WTC11 (cell line): ENCODE data around the gene STRN4. TPM values are rescaled to one million over a fixed set of nuclear protein-coding genes. Genes with fewer than 3 reads are reported as not detected.
"Not testable (repeated sequence)": the region's sequence is repeated elsewhere in the genome, so short reads cannot be mapped to it uniquely, and the experiment has no call there.

Experiments
- ATAC-seq: fragments of 200-7000 bp; cut with Tn5 transposase; 2 replicates; pipeline ENCODE4 v1.10.0; 2021; ENCODE audit warnings: mild to moderate bottlenecking, moderate library complexity
- CTCF ChIA-PET: fragments of 300-600 bp; sonication (Branson Sonifier 250); formaldehyde crosslinking; loops from one replicate; lab custom pipeline; 2021; ENCODE audit warnings: antibody characterized with exemption; lab: Charles Lee
- POLR2A ChIA-PET: fragments of 350-600 bp; sonication (Branson Sonifier 250); formaldehyde crosslinking; loops from one replicate; lab custom pipeline; 2021; ENCODE audit warnings: antibody characterized with exemption; lab: Charles Lee
- DNase-seq: peaks from one replicate; pipeline ENCODE4 v3.0.0; 2021; ENCODE audit warnings: low spot score
- H3K27ac Mint-ChIP-seq: 2 replicates; pipeline ENCODE4 v1.8.0; 2021; ENCODE audit warnings: mixed read lengths
- H3K27me3 Mint-ChIP-seq: 2 replicates; pipeline ENCODE4 v1.8.0; 2021; ENCODE audit warnings: low read depth, mild to moderate bottlenecking, moderate library complexity, mixed read lengths
- H3K36me3 Mint-ChIP-seq: 2 replicates; pipeline ENCODE4 v1.8.0; 2021; ENCODE audit warnings: mixed read lengths
- H3K4me1 Mint-ChIP-seq: 2 replicates; pipeline ENCODE4 v1.8.0; 2022; ENCODE audit warnings: mixed read lengths
- H3K4me3 Mint-ChIP-seq: 2 replicates; pipeline ENCODE4 v1.8.0; 2021; ENCODE audit warnings: mild to moderate bottlenecking, moderate library complexity, mixed read lengths
- H3K9me3 Mint-ChIP-seq: 2 replicates; pipeline ENCODE4 v1.8.0; 2021; ENCODE audit warnings: mixed read lengths
- ETV6 ChIP-seq: sonication (generic); formaldehyde crosslinking; IDR thresholded peaks from 2 replicates; pipeline ENCODE4 v1.8.1; 2022; ENCODE audit warnings: mild to moderate bottlenecking, missing genetic modification reagents
- FOXJ3 ChIP-seq: sonication (generic); formaldehyde crosslinking; IDR thresholded peaks from 2 replicates; pipeline ENCODE4 v1.9.0; 2021; ENCODE audit warnings: missing genetic modification reagents, mild to moderate bottlenecking, borderline replicate concordance
- GTF2I ChIP-seq: fragments of 250-450 bp; sonication (Bioruptor Pico); conservative IDR thresholded peaks from 2 replicates; pipeline ENCODE4 v1.4.0; 2021; ENCODE audit warnings: mild to moderate bottlenecking
- HMGA2 ChIP-seq: fragments of 250-450 bp; sonication (Bioruptor Pico); IDR thresholded peaks from 2 replicates; pipeline ENCODE4 v1.4.0; 2021; ENCODE audit warnings: mild to moderate bottlenecking, moderate library complexity
- IRF1 ChIP-seq: sonication (generic); formaldehyde crosslinking; IDR thresholded peaks from 2 replicates; pipeline ENCODE4 v1.8.0; 2023; ENCODE audit warnings: missing genetic modification reagents
- IRF2 ChIP-seq: sonication (generic); formaldehyde crosslinking; IDR thresholded peaks from 2 replicates; pipeline ENCODE4 v1.8.0; 2022; ENCODE audit warnings: low read depth, missing genetic modification reagents, borderline replicate concordance
- KAT7 ChIP-seq: sonication (generic); formaldehyde crosslinking; IDR thresholded peaks from 2 replicates; pipeline ENCODE4 v1.8.1; 2023; ENCODE audit warnings: missing genetic modification reagents, mild to moderate bottlenecking, borderline replicate concordance
- MAX ChIP-seq: sonication (generic); formaldehyde crosslinking; IDR thresholded peaks from 2 replicates; pipeline ENCODE4 v1.8.0; 2022; ENCODE audit warnings: mild to moderate bottlenecking, missing genetic modification reagents
- NR1H2 ChIP-seq: sonication (generic); formaldehyde crosslinking; IDR thresholded peaks from 2 replicates; pipeline ENCODE4 v1.9.0; 2021; ENCODE audit warnings: mild to moderate bottlenecking, moderate library complexity, missing genetic modification reagents
- NR3C1 ChIP-seq: sonication (generic); formaldehyde crosslinking; conservative IDR thresholded peaks from 2 replicates; pipeline ENCODE4 v1.8.1; 2023; ENCODE audit warnings: low read depth, mild to moderate bottlenecking, missing genetic modification reagents
- OVOL2 ChIP-seq: fragments of 250-450 bp; sonication (Bioruptor Pico); IDR thresholded peaks from 2 replicates; pipeline ENCODE4 v1.9.0; 2021; ENCODE audit warnings: mild to moderate bottlenecking, borderline replicate concordance
- PRRX2 ChIP-seq: fragments of 250-450 bp; sonication (Bioruptor Pico); IDR thresholded peaks from 2 replicates; pipeline ENCODE4 v1.8.0; 2021; ENCODE audit warnings: mild to moderate bottlenecking
- RORB ChIP-seq: fragments of 250-450 bp; sonication (Bioruptor Pico); IDR thresholded peaks from 2 replicates; pipeline ENCODE4 v1.9.0; 2021; ENCODE audit warnings: mild to moderate bottlenecking
- SOX15 ChIP-seq: fragments of 250-450 bp; sonication (Bioruptor Pico); IDR thresholded peaks from 2 replicates; pipeline ENCODE4 v1.9.0; 2021; ENCODE audit warnings: mild to moderate bottlenecking
- TP53 ChIP-seq: sonication (generic); formaldehyde crosslinking; IDR thresholded peaks from 2 replicates; pipeline ENCODE4 v1.8.1; 2023; ENCODE audit warnings: mild to moderate bottlenecking, missing genetic modification reagents
- USF1 ChIP-seq: sonication (generic); formaldehyde crosslinking; IDR thresholded peaks from 2 replicates; pipeline ENCODE4 v1.8.0; 2022; ENCODE audit warnings: mild to moderate bottlenecking, missing genetic modification reagents
- USF2 ChIP-seq: sonication (generic); formaldehyde crosslinking; IDR thresholded peaks from 2 replicates; pipeline ENCODE4 v1.8.1; 2023; ENCODE audit warnings: mild to moderate bottlenecking, missing genetic modification reagents, moderate library complexity
- ZNF121 ChIP-seq: sonication (generic); formaldehyde crosslinking; IDR thresholded peaks from 2 replicates; pipeline ENCODE4 v1.8.0; 2023; ENCODE audit warnings: missing genetic modification reagents
- ZNF425 ChIP-seq: fragments of 250-450 bp; sonication (Bioruptor Pico); conservative IDR thresholded peaks from 2 replicates; pipeline ENCODE4 v1.9.0; 2021; ENCODE audit warnings: mild to moderate bottlenecking
- ZNF512 ChIP-seq: sonication (generic); formaldehyde crosslinking; IDR thresholded peaks from 2 replicates; pipeline ENCODE4 v1.8.1; 2022; ENCODE audit warnings: missing genetic modification reagents, borderline replicate concordance
- ZNF671 ChIP-seq: fragments of 250-450 bp; sonication (Bioruptor Pico); IDR thresholded peaks from 2 replicates; pipeline ENCODE4 v1.8.0; 2021; ENCODE audit warnings: mild to moderate bottlenecking
- total RNA-seq: library from RNA; stranded (reverse); gene quantifications from 3 replicates; pipeline ENCODE4 v1.2.3, GENCODE V29; 2021

STRN4 gene
- total RNA-seq, 1 experiment from 2014 or later, result 144 TPM

GRCh38 chr19:46772170-46773017 is 26.1 kb upstream of the STRN4 start (continued):
- TF ChIP-seq USF1 (CRISPR knock-in tag) (no peak), IRF2 (no peak), ETV6 (CRISPR knock-in tag) (no peak), USF2 (CRISPR knock-in tag) (no peak), ZNF512 (no peak), HMGA2 (no peak), NR1H2 (no peak), SOX15 (CRISPR knock-in tag) (no peak), GTF2I (CRISPR knock-in tag) (no peak), ZNF425 (CRISPR knock-in tag) (no peak), OVOL2 (CRISPR knock-in tag) (no peak), PRRX2 (CRISPR knock-in tag) (no peak), IRF1 (CRISPR knock-in tag) (no peak), MAX (no peak), TP53 (no peak), ZNF121 (CRISPR knock-in tag) (peak; percentile 32; the same call in 1 of the 2 replicates), FOXJ3 (CRISPR knock-in tag) (no peak), ZNF671 (CRISPR knock-in tag) (peak; percentile 75; the same call in 1 of the 2 replicates), RORB (CRISPR knock-in tag) (no peak), NR3C1 (no peak), KAT7 (CRISPR knock-in tag) (no peak)

- H3K4me1 Mint-ChIP-seq, ATAC-seq, H3K27me3 Mint-ChIP-seq, POLR2A ChIA-PET, DNase-seq, H3K4me3 Mint-ChIP-seq, H3K36me3 Mint-ChIP-seq, H3K9me3 Mint-ChIP-seq: not testable (repeated sequence)
- CTCF ChIA-PET, result interaction anchor here (1.3 to 4.7 kb wide), 2 partner anchors 10 to 72 kb away, joined by 4 to 42 read pairs; no protein-coding TSS in a partner anchor
- peak overlapping the region; percentile 48 for H3K27ac Mint-ChIP-seq
These were observed 22.5 kb upstream of the STRN4 start for GRCh38 chr19:46768746-46769145.
